ENCODE results near the gene CDH23. TPM values are rescaled to one million over a fixed set of nuclear protein-coding genes. Genes with fewer than 3 reads are reported as not detected.

Gene CDH23
- total and polyA plus RNA-seq, 2 experiments from 2014 or later, result 0.08 TPM; not detected in 1

- in situ Hi-C loops (cut with MboI), result no loop called here
- 0 out of 2 replicates have a peak, but pooled peaks cover 4% of the 10 kb centered on the region for H3K27me3 ChIP-seq (replicated peaks; ENCODE audit: insufficient read depth)
- DNase-seq, result no peak
Measured at GRCh38 chr10:71616817-71617654, 220.3 kb downstream of the CDH23 start.

DNA sequence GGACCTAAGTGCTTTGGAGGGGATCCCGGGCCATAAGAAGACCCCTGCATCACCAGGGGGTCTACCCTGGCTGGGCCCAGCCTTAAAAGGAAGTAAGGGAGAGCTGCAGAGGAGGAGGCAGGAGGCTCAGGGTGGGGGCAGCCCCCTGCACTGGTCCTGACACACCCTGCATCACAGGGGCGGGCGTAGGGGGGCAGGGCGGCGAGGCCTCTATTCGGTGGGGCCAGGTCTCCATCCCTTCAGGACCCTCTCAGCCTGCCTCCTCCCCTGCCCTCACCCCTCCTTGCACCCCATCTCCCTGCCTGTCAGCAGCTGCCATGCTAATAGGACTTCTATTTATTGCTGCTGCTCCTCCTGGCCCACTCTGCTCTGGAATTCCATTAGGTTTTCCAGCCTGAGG is 221.5 kb downstream of the CDH23 start:
- H3F3A ChIP-seq (ENCODE audit: insufficient read depth), result no peaks in the 10 kb centered on the region
- no peaks in the 10 kb centered on the region for H3K79me2 ChIP-seq (ENCODE audit: insufficient read depth)
- DNase-seq, result no peak
- WGBS, 2 experiments (ENCODE audit: low coverage in 1 of 2, low lambda C conversion rate in 2 of 2, missing lambda C conversion rate in 2 of 2), result 78 to 89% methylated on average over 1 to 6 of the region's 6 CpGs
- in situ Hi-C loops (cut with MboI), result no loop called here
- H3K9me3 ChIP-seq (ENCODE audit: low read depth), result no peaks in the 10 kb centered on the region
- no peak overlapping the region for H3K27ac ChIP-seq
- H2AFZ ChIP-seq, result no peak overlapping the region
- no peaks in the 10 kb centered on the region for H3K36me3 ChIP-seq (ENCODE audit: low read depth)
- H3K4me1 ChIP-seq (ENCODE audit: insufficient read depth), result peaks cover 18% of the 10 kb centered on the region
- 0 out of 2 replicates have a peak, but pooled peaks cover 4% of the 10 kb centered on the region for H3K27me3 ChIP-seq (replicated peaks; ENCODE audit: insufficient read depth)
- H3K9ac ChIP-seq, result no peak overlapping the region
- H3K4me2 ChIP-seq (ENCODE audit: unreplicated experiment), result no peak overlapping the region
- H3K4me3 ChIP-seq, result no peak overlapping the region
- TF ChIP-seq EZH2phosphoT487 (IDR thresholded peaks at IDR 0.05; ENCODE audit: insufficient read depth, low read depth), result no peak
- TF ChIP-seq EZH2 (IDR thresholded peaks at IDR 0.05; ENCODE audit: insufficient read depth, poor library complexity, severe bottlenecking), result no peak
- H4K20me1 ChIP-seq (ENCODE audit: insufficient read depth), result no peaks in the 10 kb centered on the region
- no peaks in the 10 kb centered on the region for H3K9me2 ChIP-seq (ENCODE audit: insufficient read depth)

More at GRCh38 chr10:71616817-71617654, 220.3 kb downstream of the CDH23 start:
- Histone ChIP-seq H3K36me3 (ENCODE audit: low read depth) (no peaks in the 10 kb centered on the region), H3K27ac (no peak overlapping the region), H3K4me3 (no peak overlapping the region), H3F3A (ENCODE audit: insufficient read depth) (no peaks in the 10 kb centered on the region), H3K4me2 (ENCODE audit: unreplicated experiment) (no peak overlapping the region), H3K79me2 (ENCODE audit: insufficient read depth) (no peaks in the 10 kb centered on the region), H3K9me2 (ENCODE audit: insufficient read depth) (no peaks in the 10 kb centered on the region), H3K9ac (no peak overlapping the region), H4K20me1 (ENCODE audit: insufficient read depth) (no peaks in the 10 kb centered on the region), H3K4me1 (ENCODE audit: insufficient read depth) (peaks cover 11% of the 10 kb centered on the region), H2AFZ (no peak overlapping the region), H3K9me3 (ENCODE audit: low read depth) (no peaks in the 10 kb centered on the region)
- 82 to 87% methylated on average over 12 of the region's 12 CpGs for WGBS, 2 experiments (ENCODE audit: low coverage in 1 of 2, low lambda C conversion rate in 2 of 2, missing lambda C conversion rate in 2 of 2)
- TF ChIP-seq EZH2phosphoT487 (IDR thresholded peaks at IDR 0.05; ENCODE audit: insufficient read depth, low read depth) (no peak), EZH2 (IDR thresholded peaks at IDR 0.05; ENCODE audit: insufficient read depth, poor library complexity, severe bottlenecking) (no peak)

DNA sequence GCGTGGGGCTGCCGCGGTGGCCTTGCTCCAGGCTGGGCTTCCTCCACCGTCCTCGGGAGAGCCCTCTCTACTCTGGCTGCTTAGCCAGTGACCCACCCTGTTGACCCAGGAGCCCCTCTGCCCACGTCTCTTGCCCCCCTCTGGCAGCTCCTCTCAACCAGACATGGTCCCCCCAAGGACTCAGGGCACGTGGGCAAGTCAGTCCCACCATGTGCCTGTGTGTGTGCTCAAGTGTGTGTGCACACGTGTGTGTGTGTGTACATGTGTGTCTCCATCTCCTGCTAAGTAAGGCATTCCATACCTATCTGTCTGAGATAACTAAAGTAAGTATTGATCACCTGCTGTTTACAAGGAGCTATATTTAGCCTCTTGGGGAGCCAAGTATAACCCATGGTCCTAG is 221.9 kb downstream of the CDH23 start:
- WGBS, 2 experiments (ENCODE audit: low coverage in 1 of 2, low lambda C conversion rate in 2 of 2, missing lambda C conversion rate in 2 of 2), result 64 to 69% methylated on average over 8 of the region's 8 CpGs
- Histone ChIP-seq H3K9me3 (ENCODE audit: low read depth) (no peaks in the 10 kb centered on the region), H3K4me1 (ENCODE audit: insufficient read depth) (peaks cover 17% of the 10 kb centered on the region), H3K36me3 (ENCODE audit: low read depth) (no peaks in the 10 kb centered on the region), H3K79me2 (ENCODE audit: insufficient read depth) (no peaks in the 10 kb centered on the region), H3K27me3 (replicated peaks; ENCODE audit: insufficient read depth) (0 out of 2 replicates have a peak, but pooled peaks cover 4% of the 10 kb centered on the region), H2AFZ (no peak overlapping the region), H4K20me1 (ENCODE audit: insufficient read depth) (no peaks in the 10 kb centered on the region), H3K27ac (no peak overlapping the region), H3K4me3 (no peak overlapping the region), H3K9ac (no peak overlapping the region), H3K9me2 (ENCODE audit: insufficient read depth) (no peaks in the 10 kb centered on the region), H3F3A (ENCODE audit: insufficient read depth) (no peaks in the 10 kb centered on the region), H3K4me2 (ENCODE audit: unreplicated experiment) (no peak overlapping the region)
- in situ Hi-C loops (cut with MboI), result no loop called here
- no peak for DNase-seq
- TF ChIP-seq EZH2phosphoT487 (IDR thresholded peaks at IDR 0.05; ENCODE audit: insufficient read depth, low read depth) (no peak), EZH2 (IDR thresholded peaks at IDR 0.05; ENCODE audit: insufficient read depth, poor library complexity, severe bottlenecking) (no peak)

DNA sequence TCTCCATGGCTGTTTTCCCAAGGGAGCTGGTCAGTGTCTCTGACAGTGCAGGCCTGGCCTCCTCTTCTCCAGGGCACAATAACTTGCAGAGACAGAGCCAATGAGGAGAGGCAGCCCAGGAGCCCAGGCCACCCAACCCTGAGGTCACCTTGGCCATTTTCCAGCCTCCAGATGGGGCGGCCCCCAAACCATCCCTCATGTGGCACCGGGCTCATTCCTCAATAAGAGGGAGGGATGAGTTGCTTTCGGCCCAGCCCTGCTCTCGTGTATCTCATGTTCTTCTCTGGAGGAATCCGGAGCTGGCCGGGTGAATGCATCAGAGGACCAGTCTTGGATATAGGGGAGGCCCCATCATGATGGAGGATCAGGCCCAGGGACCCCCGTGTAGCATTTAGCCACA is 223.9 kb downstream of the CDH23 start:
- no peaks in the 10 kb centered on the region for H3K36me3 ChIP-seq (ENCODE audit: low read depth)
- TF ChIP-seq EZH2 (IDR thresholded peaks at IDR 0.05; ENCODE audit: insufficient read depth, poor library complexity, severe bottlenecking), result no peak
- TF ChIP-seq EZH2phosphoT487 (IDR thresholded peaks at IDR 0.05; ENCODE audit: insufficient read depth, low read depth), result no peak
- 51 to 55% methylated on average over 7 of the region's 7 CpGs for WGBS, 2 experiments (ENCODE audit: low coverage in 1 of 2, low lambda C conversion rate in 2 of 2, missing lambda C conversion rate in 2 of 2)
- no peak overlapping the region for H3K4me3 ChIP-seq
- no peak for DNase-seq
- H3K27ac ChIP-seq, result no peak overlapping the region
- H3F3A ChIP-seq (ENCODE audit: insufficient read depth), result no peaks in the 10 kb centered on the region
- no peaks in the 10 kb centered on the region for H3K27me3 ChIP-seq (replicated peaks; ENCODE audit: insufficient read depth)
- H3K9me2 ChIP-seq (ENCODE audit: insufficient read depth), result no peaks in the 10 kb centered on the region
- no peaks in the 10 kb centered on the region for H4K20me1 ChIP-seq (ENCODE audit: insufficient read depth)
- H3K4me1 ChIP-seq (ENCODE audit: insufficient read depth), result peaks cover 15% of the 10 kb centered on the region
- H3K79me2 ChIP-seq (ENCODE audit: insufficient read depth), result no peaks in the 10 kb centered on the region
- in situ Hi-C loops (cut with MboI), result no loop called here
- no peak overlapping the region for H2AFZ ChIP-seq
- H3K9ac ChIP-seq, result no peak overlapping the region
- no peak overlapping the region for H3K4me2 ChIP-seq (ENCODE audit: unreplicated experiment)
- H3K9me3 ChIP-seq (ENCODE audit: low read depth), result no peaks in the 10 kb centered on the region

All from GM23248 (cell line).